Measurements from ENCODE around the gene RRAGD. TPM values are rescaled to one million over a fixed set of nuclear protein-coding genes. Genes with fewer than 3 reads are reported as not detected.
A peak's percentile ranks its signal among the peaks of the same experiment; 100 is the strongest.

The RRAGD gene
- total RNA-seq, 1 donor from 2014 or later, result 35.4 TPM

DNA sequence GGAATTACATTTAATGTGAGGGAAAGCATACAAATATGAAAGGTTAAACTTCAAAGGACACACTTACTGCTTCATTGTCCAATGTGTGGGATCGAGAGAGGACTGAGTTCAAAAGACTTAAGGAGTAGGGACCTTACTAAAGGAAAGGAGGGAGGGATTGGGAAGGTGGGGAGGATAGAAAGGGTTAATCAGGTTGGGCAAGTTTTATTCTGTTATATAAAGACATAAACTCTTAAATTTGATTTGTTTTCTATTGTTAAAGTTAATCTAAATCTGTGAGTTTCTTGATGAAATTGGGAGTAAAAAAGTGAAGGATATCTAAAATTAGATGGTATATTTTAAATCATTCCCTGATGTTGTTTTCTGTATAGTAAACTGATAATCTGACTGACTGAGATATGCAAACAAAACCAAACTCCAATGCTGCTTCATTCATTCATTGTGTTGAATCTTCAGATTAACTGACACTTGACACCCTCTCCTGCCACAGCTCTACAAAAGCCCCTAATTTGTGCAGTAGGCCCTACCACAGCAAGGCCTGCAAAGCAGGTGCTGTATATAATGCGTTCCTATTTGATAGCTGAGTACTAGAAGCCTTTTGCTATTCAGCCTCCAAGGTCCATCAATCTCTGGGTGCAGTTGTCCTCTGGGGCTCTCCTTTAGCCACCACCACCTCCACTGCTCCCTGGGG lies 58.2 kb downstream of the RRAGD start:
- H3K4me3 ChIP-seq (ENCODE audit: low read depth, low read length), result no peak overlapping the region
- DNase-seq (ENCODE audit: low read depth), result no peak
- TF ChIP-seq, protein P1, sequence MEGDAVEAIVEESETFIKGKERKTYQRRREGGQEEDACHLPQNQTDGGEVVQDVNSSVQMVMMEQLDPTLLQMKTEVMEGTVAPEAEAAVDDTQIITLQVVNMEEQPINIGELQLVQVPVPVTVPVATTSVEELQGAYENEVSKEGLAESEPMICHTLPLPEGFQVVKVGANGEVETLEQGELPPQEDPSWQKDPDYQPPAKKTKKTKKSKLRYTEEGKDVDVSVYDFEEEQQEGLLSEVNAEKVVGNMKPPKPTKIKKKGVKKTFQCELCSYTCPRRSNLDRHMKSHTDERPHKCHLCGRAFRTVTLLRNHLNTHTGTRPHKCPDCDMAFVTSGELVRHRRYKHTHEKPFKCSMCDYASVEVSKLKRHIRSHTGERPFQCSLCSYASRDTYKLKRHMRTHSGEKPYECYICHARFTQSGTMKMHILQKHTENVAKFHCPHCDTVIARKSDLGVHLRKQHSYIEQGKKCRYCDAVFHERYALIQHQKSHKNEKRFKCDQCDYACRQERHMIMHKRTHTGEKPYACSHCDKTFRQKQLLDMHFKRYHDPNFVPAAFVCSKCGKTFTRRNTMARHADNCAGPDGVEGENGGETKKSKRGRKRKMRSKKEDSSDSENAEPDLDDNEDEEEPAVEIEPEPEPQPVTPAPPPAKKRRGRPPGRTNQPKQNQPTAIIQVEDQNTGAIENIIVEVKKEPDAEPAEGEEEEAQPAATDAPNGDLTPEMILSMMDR (IDR thresholded peaks at IDR 0.05; ENCODE audit: insufficient read depth, low read length, poor library complexity, severe bottlenecking), result no peak
- H3K36me3 ChIP-seq (ENCODE audit: control insufficient read depth, insufficient read depth, low read length), result no peaks in the 10 kb centered on the region
- no peaks in the 10 kb centered on the region for H3K27me3 ChIP-seq (ENCODE audit: control insufficient read depth, insufficient read depth, low read length)

DNA sequence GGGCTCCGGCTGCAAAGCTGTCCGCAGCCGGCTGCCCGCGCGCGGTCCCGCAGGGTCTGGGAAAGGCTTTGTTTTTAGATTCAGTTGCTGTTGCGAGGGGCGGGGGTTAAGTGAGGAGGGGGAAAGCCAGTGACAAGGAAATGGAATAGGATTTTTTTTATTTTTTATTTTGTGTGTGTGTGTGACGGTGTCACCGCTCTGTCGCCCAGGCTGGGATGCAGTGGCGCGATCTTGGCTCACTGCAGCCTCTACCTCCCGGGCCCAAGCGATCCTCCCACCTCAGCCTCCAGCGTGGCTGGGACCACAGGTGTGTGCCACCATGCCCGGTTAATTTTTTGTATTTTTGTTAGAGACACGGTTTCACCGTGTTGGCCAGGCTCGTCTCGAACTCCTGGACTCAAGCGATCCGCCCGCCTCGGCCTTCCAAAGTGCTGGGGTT lies 58.9 kb downstream of the RRAGD start:
- TF ChIP-seq, protein P1 (IDR thresholded peaks at IDR 0.05; ENCODE audit: insufficient read depth, low read length, poor library complexity, severe bottlenecking), result no peak

DNA sequence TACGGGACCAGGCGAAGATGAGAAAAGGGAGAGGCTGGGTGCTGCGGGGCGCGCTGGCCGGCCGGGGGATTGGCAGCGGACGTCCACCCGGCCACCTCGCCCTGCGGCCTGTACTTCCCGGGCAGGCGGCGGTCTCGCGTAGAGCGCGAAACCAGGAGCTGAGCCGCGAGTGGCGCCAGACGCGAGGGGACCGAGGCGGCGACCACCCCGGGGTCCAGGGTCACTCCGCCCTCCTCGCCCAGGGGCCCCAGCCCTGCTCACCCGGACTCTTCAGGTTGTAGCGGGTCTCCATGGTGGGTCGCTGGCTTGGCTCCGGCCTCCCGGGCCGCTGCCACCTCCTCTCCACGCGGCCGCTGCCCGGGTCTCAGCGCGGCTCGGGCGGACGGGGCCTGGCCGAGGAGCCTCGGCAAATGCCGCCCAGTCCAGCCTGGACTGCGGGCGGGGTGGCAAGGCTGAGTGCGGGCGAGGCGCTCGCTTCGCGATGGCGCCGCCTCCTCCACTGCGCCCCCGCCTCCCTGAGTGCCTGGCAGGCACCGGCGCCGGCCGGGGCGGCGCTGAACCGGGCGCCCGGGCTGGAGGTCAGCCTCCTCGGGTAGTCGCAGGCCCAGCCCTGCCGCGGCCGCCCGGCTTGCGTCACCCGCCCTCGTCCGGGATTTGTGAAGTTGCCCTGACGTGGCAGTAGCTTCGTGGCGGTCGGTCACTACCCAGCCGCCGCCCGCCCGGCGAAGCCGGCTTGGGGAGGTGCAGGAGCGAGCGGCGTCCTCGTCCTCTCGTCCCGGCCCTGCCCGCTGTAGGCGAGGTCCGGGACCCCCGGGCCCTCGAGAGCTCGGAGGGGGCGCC lies 59.6 kb downstream of the RRAGD start, which contains the start of gene UBE2J1:
Gene UBE2J1, minus strand, starts transcription at position 445 of the 840 bp plus-strand sequence. Its CDS starts 153 bp downstream, at position 292.
- DNase-seq (ENCODE audit: low read depth), result peak; percentile 72
- Histone ChIP-seq H3K27me3 (ENCODE audit: control insufficient read depth, insufficient read depth, low read length) (no peaks in the 10 kb centered on the region), H3K4me3 (ENCODE audit: low read depth, low read length) (peak within 1 kb of the TSS; percentile 89), H3K36me3 (ENCODE audit: control insufficient read depth, insufficient read depth, low read length) (no peaks in the 10 kb centered on the region)
- TF ChIP-seq, protein P1 (IDR thresholded peaks at IDR 0.05; ENCODE audit: insufficient read depth, low read length, poor library complexity, severe bottlenecking), result no peak

More for the DNA sequence above, 58.9 kb downstream of the RRAGD start:
- H3K4me3 ChIP-seq (ENCODE audit: low read depth, low read length), result peak overlapping the region; percentile 89
- DNase-seq (ENCODE audit: low read depth), result no peak
- H3K36me3 ChIP-seq (ENCODE audit: control insufficient read depth, insufficient read depth, low read length), result no peaks in the 10 kb centered on the region
- no peaks in the 10 kb centered on the region for H3K27me3 ChIP-seq (ENCODE audit: control insufficient read depth, insufficient read depth, low read length)

DNA sequence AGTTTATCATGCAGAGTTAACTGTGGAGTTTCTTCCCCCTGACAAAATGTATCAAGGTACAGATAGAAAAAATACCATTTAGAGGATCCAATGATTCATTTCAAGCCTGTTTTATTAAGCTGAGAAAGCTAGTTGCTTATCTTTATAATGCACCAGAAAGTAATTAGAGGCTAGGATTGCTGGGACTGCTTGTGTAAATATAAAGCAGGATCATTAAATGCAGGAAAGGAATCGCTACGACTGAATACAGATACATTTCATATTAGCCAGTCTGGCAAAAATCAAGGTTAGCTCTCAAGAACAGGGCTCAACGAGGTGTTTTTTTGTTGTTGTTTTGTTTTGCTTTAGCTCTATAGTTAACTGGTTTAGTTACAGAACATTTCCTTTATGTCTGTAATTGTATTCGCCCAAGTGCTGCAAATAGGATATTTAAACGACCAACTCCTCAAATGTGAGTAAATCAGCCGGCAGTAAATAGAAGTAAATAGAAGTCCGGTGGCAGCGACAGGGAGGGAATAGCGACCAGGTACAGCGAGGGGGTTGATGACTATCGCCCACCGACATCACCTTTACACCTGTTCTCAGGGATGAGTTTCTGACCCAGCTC lies 60.3 kb downstream of the RRAGD start:
- DNase-seq (ENCODE audit: low read depth), result no peak
- no peaks in the 10 kb centered on the region for H3K36me3 ChIP-seq (ENCODE audit: control insufficient read depth, insufficient read depth, low read length)
- no peaks in the 10 kb centered on the region for H3K27me3 ChIP-seq (ENCODE audit: control insufficient read depth, insufficient read depth, low read length)
- TF ChIP-seq, protein P1 (IDR thresholded peaks at IDR 0.05; ENCODE audit: insufficient read depth, low read length, poor library complexity, severe bottlenecking), result no peak
- H3K4me3 ChIP-seq (ENCODE audit: low read depth, low read length), result peak overlapping the region; percentile 89

DNA sequence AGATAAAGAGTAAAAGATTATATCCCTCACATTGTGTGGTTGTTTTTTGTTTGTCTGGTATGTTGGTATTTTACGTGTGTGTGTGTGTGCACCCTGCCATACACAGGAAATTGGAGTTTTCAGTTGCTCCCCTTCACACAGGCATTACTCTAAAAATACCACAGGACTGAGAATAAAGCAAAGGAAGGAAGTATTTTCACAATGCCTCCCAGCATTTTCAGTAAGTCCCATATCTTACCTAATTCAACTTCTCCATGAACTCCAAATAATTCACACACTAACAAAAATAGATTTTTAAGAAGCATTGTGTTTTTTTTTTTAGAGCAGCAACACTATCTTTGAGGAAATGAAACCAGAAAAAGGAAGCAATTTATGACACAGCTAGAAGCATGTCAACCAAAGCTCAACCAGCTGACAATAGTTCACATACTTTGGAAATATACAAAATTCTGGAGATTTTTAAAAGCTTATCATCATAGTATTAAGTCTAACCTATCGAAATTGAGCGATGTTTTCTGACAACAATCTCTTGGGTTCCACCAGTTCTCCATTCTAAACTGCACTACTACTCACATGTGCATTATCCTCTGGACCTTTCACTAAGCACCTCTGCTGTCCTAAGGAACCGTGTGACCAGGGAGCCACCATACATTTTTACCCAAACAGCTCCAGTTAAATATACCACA lies 61.6 kb downstream of the RRAGD start:
- DNase-seq (ENCODE audit: low read depth), result no peak
- Histone ChIP-seq H3K27me3 (ENCODE audit: control insufficient read depth, insufficient read depth, low read length) (no peaks in the 10 kb centered on the region), H3K36me3 (ENCODE audit: control insufficient read depth, insufficient read depth, low read length) (no peaks in the 10 kb centered on the region), H3K4me3 (ENCODE audit: low read depth, low read length) (no peak overlapping the region)
- TF ChIP-seq, protein P1 (IDR thresholded peaks at IDR 0.05; ENCODE audit: insufficient read depth, low read length, poor library complexity, severe bottlenecking), result no peak
